Upper lobe of right lung (tissue), 1 donor: ENCODE data around the gene COX6B2. TPM values are rescaled to one million over a fixed set of nuclear protein-coding genes. Genes with fewer than 3 reads are reported as not detected.

Experiments used
- ATAC-seq: fragments of 200-7000 bp; cut with Tn5 transposase; one replicate; pipeline ENCODE4 v1.9.1; 2020; ENCODE audit warnings: mild to moderate bottlenecking, moderate library complexity
- DNase-seq: peaks from one replicate; pipeline ENCODE4 v3.0.0-alpha.2; 2020
- H3K27ac ChIP-seq: fragments of 200-600 bp; one replicate; pipeline ENCODE4 v1.8.0; 2022
- H3K27me3 ChIP-seq: fragments of 200-600 bp; one replicate; pipeline ENCODE4 v1.8.0; 2022; ENCODE audit warnings: mild to moderate bottlenecking
- H3K36me3 ChIP-seq: fragments of 200-600 bp; one replicate; pipeline ENCODE4 v1.8.0; 2022
- H3K4me1 ChIP-seq: fragments of 200-600 bp; one replicate; pipeline ENCODE4 v1.8.0; 2022
- H3K4me3 ChIP-seq: fragments of 200-600 bp; one replicate; pipeline ENCODE4 v1.8.0; 2022; ENCODE audit warnings: mild to moderate bottlenecking
- H3K9me3 ChIP-seq: fragments of 200-600 bp; one replicate; pipeline ENCODE4 v1.8.0; 2022
- CTCF ChIP-seq: fragments of 200-600 bp; IDR thresholded peaks from one replicate; pipeline ENCODE4 v1.8.0; 2022; ENCODE audit warnings: antibody characterized with exemption
- intact Hi-C: fragments of 100-400 bp; cut with DNase I; formaldehyde crosslinking; loops from one replicate; pipeline ENCODE4 v1.11.0; 2022
- total RNA-seq: library from RNA; stranded (reverse); fragmentation: NEBNext Ultra II Directional; extraction: Animal tissue kit (Norgen Biotek cat#: 25700); gene quantifications from one replicate; pipeline ENCODE4 v1.2.1, GENCODE V29; 2021
- donor health status: DM: no; HTN: yes; CAD: no; lungs with severe emphysema.

Gene COX6B2
- total RNA-seq, 1 donor from 2014 or later: not detected

GRCh38 chr19:55311797-55312196 lies 42.7 kb downstream of the COX6B2 start:
- no peak for ATAC-seq
- intact Hi-C loops: no loop called here
- DNase-seq: no peak
- H3K9me3 ChIP-seq: no peaks in the 10 kb centered on the region
- no peaks in the 10 kb centered on the region for H3K36me3 ChIP-seq
- no peak for TF ChIP-seq CTCF
- H3K27me3 ChIP-seq: no peaks in the 10 kb centered on the region
- H3K4me1 ChIP-seq: no peaks in the 10 kb centered on the region
- H3K4me3 ChIP-seq: no peak overlapping the region
- no peak overlapping the region for H3K27ac ChIP-seq

GRCh38 chr19:55311397-55311796 lies 43.1 kb downstream of the COX6B2 start:
- H3K9me3 ChIP-seq: no peaks in the 10 kb centered on the region
- intact Hi-C loops: no loop called here
- H3K27ac ChIP-seq: no peak overlapping the region
- no peaks in the 10 kb centered on the region for H3K36me3 ChIP-seq
- H3K4me1 ChIP-seq: no peaks in the 10 kb centered on the region
- ATAC-seq (no peak), DNase-seq (no peak)
- TF ChIP-seq CTCF: no peak
- H3K4me3 ChIP-seq: no peak overlapping the region
- no peaks in the 10 kb centered on the region for H3K27me3 ChIP-seq

GRCh38 chr19:55310498-55310897 lies 44.0 kb downstream of the COX6B2 start:
- H3K27ac ChIP-seq: no peak overlapping the region
- TF ChIP-seq CTCF: no peak
- no peaks in the 10 kb centered on the region for H3K4me1 ChIP-seq
- no peaks in the 10 kb centered on the region for H3K9me3 ChIP-seq
- ATAC-seq (no peak), DNase-seq (no peak)
- intact Hi-C loops: no loop called here
- H3K36me3 ChIP-seq: no peaks in the 10 kb centered on the region
- no peaks in the 10 kb centered on the region for H3K27me3 ChIP-seq
- H3K4me3 ChIP-seq: no peak overlapping the region

GRCh38 chr19:55309448-55309847 lies 45.1 kb downstream of the COX6B2 start:
- Histone ChIP-seq H3K4me1 (no peaks in the 10 kb centered on the region), H3K27me3 (no peaks in the 10 kb centered on the region), H3K9me3 (no peaks in the 10 kb centered on the region), H3K4me3 (no peak overlapping the region), H3K36me3 (no peaks in the 10 kb centered on the region), H3K27ac (no peak overlapping the region)
- DNase-seq (no peak), ATAC-seq (no peak)
- intact Hi-C loops: no loop called here
- TF ChIP-seq CTCF: no peak

GRCh38 chr19:55308281-55308680 lies 46.2 kb downstream of the COX6B2 start:
- intact Hi-C loops: no loop called here
- no peaks in the 10 kb centered on the region for H3K36me3 ChIP-seq
- H3K27ac ChIP-seq: no peak overlapping the region
- H3K9me3 ChIP-seq: no peaks in the 10 kb centered on the region
- no peak for ATAC-seq
- no peak for DNase-seq
- H3K4me1 ChIP-seq: no peaks in the 10 kb centered on the region
- no peaks in the 10 kb centered on the region for H3K27me3 ChIP-seq
- no peak for TF ChIP-seq CTCF
- no peak overlapping the region for H3K4me3 ChIP-seq

GRCh38 chr19:55306712-55307111 lies 47.8 kb downstream of the COX6B2 start:
- Histone ChIP-seq H3K4me1 (peaks cover 3% of the 10 kb centered on the region), H3K9me3 (no peaks in the 10 kb centered on the region), H3K27ac (no peak overlapping the region), H3K27me3 (no peaks in the 10 kb centered on the region), H3K4me3 (no peak overlapping the region), H3K36me3 (no peaks in the 10 kb centered on the region)
- no peak for DNase-seq
- no peak for ATAC-seq
- TF ChIP-seq CTCF: no peak
- intact Hi-C loops: no loop called here
